Fibroblast of the aortic adventitia (primary cell): ENCODE data around the gene ZBED3. TPM values are rescaled to one million over a fixed set of nuclear protein-coding genes. Genes with fewer than 3 reads are reported as not detected.
"Not testable (repeated sequence)": the region's sequence is repeated elsewhere in the genome, so short reads cannot be mapped to it uniquely, and the experiment has no call there.

Experiments used
- DNase-seq: peaks from one replicate; pipeline ENCODE4 v3.0.0-alpha.2; 2010; ENCODE audit warnings: low read depth
- H3K4me3 ChIP-seq: 2 replicates; pipeline ENCODE4 v1.5.1; 2011; ENCODE audit warnings: low read depth, mild to moderate bottlenecking, control low read depth, low read length, moderate library complexity
- CTCF ChIP-seq: IDR thresholded peaks from 2 replicates; pipeline ENCODE4 v1.5.1; 2011; ENCODE audit warnings: mild to moderate bottlenecking, low read length, control low read depth, inconsistent platforms; ENCODE audit not compliant: insufficient read depth
- total RNA-seq: library from RNA; depleted of rRNA; stranded (reverse); fragments of >200 nt; gene quantifications from 2 replicates; pipeline ENCODE4 v1.2.3, GENCODE V29; 2012; ENCODE audit warnings: low replicate concordance

The ZBED3 gene
- total RNA-seq, 1 donor, result 0.90 TPM

GRCh38 chr5:77101298-77101697, 14.2 kb upstream of the ZBED3 start:
- H3K4me3 ChIP-seq, result no peak overlapping the region
- peak; percentile 39 for DNase-seq
- TF ChIP-seq CTCF, result no peak

GRCh38 chr5:77095189-77095588, 8.1 kb upstream of the ZBED3 start:
- no peak for TF ChIP-seq CTCF

GRCh38 chr5:77087484-77088261, 588 bp upstream of the ZBED3 start:
- DNase-seq, result peak; percentile 60
- peak overlapping the region; percentile 77 for H3K4me3 ChIP-seq
- TF ChIP-seq CTCF, result no peak

More at GRCh38 chr5:77095189-77095588, 8.1 kb upstream of the ZBED3 start:
- no peak overlapping the region for H3K4me3 ChIP-seq
- DNase-seq, result no peak

GRCh38 chr5:77086368-77086688, 757 bp downstream of the ZBED3 start:
- peak overlapping the region; percentile 77 for H3K4me3 ChIP-seq
- DNase-seq, result no peak
- TF ChIP-seq CTCF, result no peak

- no peak for TF ChIP-seq CTCF
- H3K4me3 ChIP-seq, result no peak overlapping the region
- DNase-seq, result no peak
Measured at GRCh38 chr5:77083088-77083487, 4.0 kb downstream of the ZBED3 start.

GRCh38 chr5:77082280-77082679, 4.8 kb downstream of the ZBED3 start:
- DNase-seq, result no peak
- no peak for TF ChIP-seq CTCF
- H3K4me3 ChIP-seq, result no peak overlapping the region

GRCh38 chr5:77080905-77081304, 6.2 kb downstream of the ZBED3 start:
- TF ChIP-seq CTCF, result no peak
- no peak for DNase-seq
- no peak overlapping the region for H3K4me3 ChIP-seq

GRCh38 chr5:77080479-77080878, 6.6 kb downstream of the ZBED3 start:
- DNase-seq, result not testable (repeated sequence)

More at GRCh38 chr5:77080479-77080878, 6.6 kb downstream of the ZBED3 start:
- H3K4me3 ChIP-seq, result not testable (repeated sequence)
